ENCODE measurements around the gene APOC4.
"Not testable (repeated sequence)": the region's sequence is repeated elsewhere in the genome, so short reads cannot be mapped to it uniquely, and the experiment has no call there.

The APOC4 gene

DNA sequence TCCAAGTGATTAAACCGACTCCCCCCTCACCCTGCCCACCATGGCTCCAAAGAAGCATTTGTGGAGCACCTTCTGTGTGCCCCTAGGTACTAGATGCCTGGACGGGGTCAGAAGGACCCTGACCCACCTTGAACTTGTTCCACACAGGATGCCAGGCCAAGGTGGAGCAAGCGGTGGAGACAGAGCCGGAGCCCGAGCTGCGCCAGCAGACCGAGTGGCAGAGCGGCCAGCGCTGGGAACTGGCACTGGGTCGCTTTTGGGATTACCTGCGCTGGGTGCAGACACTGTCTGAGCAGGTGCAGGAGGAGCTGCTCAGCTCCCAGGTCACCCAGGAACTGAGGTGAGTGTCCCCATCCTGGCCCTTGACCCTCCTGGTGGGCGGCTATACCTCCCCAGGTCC is 34.4 kb upstream of the APOC4 start:
- no peak for TF ChIP-seq JUND (IDR thresholded peaks at IDR 0.05; ENCODE audit: low read depth)
- in situ Hi-C loops (cut with HindIII; ENCODE audit: low pct_unique_long_range_greater_than_20kb, low sequenced_read_pairs): no loop called here
- DNase-seq (ENCODE audit: low read depth in 1 of 2, low spot score in 1 of 2): no peak

DNA sequence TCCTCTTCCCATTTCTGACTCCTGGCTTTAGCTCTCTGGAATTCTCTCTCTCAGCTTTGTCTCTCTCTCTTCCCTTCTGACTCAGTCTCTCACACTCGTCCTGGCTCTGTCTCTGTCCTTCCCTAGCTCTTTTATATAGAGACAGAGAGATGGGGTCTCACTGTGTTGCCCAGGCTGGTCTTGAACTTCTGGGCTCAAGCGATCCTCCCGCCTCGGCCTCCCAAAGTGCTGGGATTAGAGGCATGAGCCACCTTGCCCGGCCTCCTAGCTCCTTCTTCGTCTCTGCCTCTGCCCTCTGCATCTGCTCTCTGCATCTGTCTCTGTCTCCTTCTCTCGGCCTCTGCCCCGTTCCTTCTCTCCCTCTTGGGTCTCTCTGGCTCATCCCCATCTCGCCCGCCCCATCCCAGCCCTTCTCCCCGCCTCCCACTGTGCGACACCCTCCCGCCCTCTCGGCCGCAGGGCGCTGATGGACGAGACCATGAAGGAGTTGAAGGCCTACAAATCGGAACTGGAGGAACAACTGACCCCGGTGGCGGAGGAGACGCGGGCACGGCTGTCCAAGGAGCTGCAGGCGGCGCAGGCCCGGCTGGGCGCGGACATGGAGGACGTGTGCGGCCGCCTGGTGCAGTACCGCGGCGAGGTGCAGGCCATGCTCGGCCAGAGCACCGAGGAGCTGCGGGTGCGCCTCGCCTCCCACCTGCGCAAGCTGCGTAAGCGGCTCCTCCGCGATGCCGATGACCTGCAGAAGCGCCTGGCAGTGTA is 33.8 kb upstream of the APOC4 start:
- no peak for TF ChIP-seq JUND (IDR thresholded peaks at IDR 0.05; ENCODE audit: low read depth)
- in situ Hi-C loops (cut with HindIII; ENCODE audit: low pct_unique_long_range_greater_than_20kb, low sequenced_read_pairs): no loop called here
- DNase-seq (ENCODE audit: low read depth in 1 of 2, low spot score in 1 of 2): no peak

DNA sequence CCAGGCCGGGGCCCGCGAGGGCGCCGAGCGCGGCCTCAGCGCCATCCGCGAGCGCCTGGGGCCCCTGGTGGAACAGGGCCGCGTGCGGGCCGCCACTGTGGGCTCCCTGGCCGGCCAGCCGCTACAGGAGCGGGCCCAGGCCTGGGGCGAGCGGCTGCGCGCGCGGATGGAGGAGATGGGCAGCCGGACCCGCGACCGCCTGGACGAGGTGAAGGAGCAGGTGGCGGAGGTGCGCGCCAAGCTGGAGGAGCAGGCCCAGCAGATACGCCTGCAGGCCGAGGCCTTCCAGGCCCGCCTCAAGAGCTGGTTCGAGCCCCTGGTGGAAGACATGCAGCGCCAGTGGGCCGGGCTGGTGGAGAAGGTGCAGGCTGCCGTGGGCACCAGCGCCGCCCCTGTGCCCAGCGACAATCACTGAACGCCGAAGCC is 33.2 kb upstream of the APOC4 start:
- in situ Hi-C loops (cut with HindIII; ENCODE audit: low pct_unique_long_range_greater_than_20kb, low sequenced_read_pairs): no loop called here
- TF ChIP-seq JUND (IDR thresholded peaks at IDR 0.05; ENCODE audit: low read depth): no peak
- DNase-seq (ENCODE audit: low read depth in 1 of 2, low spot score in 1 of 2): no peak

DNA sequence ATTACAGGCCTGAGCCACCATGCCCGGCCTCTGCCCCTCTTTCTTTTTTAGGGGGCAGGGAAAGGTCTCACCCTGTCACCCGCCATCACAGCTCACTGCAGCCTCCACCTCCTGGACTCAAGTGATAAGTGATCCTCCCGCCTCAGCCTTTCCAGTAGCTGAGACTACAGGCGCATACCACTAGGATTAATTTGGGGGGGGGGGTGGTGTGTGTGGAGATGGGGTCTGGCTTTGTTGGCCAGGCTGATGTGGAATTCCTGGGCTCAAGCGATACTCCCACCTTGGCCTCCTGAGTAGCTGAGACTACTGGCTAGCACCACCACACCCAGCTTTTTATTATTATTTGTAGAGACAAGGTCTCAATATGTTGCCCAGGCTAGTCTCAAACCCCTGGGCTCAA is 32.3 kb upstream of the APOC4 start:
- in situ Hi-C loops (cut with HindIII; ENCODE audit: low pct_unique_long_range_greater_than_20kb, low sequenced_read_pairs): no loop called here
- no peak for TF ChIP-seq JUND (IDR thresholded peaks at IDR 0.05; ENCODE audit: low read depth)
- DNase-seq (ENCODE audit: low read depth in 1 of 2, low spot score in 1 of 2): no peak

DNA sequence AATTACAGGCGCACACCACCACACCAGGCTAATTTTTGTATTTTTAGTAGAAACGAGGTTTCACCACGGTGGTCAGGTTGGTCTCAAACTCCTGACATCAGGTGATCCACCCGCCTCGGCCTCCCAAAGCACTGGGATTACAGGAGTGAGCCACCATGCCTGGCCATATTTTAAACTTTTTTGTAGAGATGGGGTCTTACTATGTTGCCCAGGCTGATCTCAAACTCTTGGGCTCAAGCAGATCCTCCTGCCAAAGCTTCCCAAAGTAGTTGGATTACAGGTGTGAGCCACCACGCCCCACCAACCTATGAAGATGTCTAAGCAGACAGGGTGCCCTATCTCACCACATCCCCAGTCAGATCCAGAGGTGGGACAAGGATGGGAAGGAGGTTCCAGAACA is 30.1 kb upstream of the APOC4 start:
- DNase-seq (ENCODE audit: low read depth in 1 of 2, low spot score in 1 of 2); in situ Hi-C loops (cut with HindIII; ENCODE audit: low pct_unique_long_range_greater_than_20kb, low sequenced_read_pairs): not testable (repeated sequence)

DNA sequence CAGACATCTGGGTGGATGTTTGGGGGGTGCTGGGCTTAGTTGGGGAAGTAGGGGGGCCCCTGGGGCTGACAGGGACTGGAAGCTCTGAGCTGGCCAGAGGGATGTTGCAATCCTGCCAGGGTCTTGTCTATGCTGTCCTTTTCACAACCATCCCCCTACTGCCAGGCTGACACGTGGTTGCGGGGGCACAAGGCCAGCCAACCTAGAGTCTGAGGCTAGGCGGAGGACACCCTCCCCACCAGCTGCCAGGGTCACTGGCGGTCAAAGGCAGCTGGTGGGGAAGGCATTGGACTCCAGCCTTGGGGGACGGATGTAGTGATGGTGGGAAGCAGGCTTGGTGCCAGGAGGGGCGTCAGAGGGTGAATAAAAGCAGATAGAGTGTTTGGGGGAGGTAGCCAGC is 29.2 kb upstream of the APOC4 start:
- in situ Hi-C loops (cut with HindIII; ENCODE audit: low pct_unique_long_range_greater_than_20kb, low sequenced_read_pairs): no loop called here
- no peak for TF ChIP-seq JUND (IDR thresholded peaks at IDR 0.05; ENCODE audit: low read depth)
- DNase-seq (ENCODE audit: low read depth in 1 of 2, low spot score in 1 of 2): no peak

DNA sequence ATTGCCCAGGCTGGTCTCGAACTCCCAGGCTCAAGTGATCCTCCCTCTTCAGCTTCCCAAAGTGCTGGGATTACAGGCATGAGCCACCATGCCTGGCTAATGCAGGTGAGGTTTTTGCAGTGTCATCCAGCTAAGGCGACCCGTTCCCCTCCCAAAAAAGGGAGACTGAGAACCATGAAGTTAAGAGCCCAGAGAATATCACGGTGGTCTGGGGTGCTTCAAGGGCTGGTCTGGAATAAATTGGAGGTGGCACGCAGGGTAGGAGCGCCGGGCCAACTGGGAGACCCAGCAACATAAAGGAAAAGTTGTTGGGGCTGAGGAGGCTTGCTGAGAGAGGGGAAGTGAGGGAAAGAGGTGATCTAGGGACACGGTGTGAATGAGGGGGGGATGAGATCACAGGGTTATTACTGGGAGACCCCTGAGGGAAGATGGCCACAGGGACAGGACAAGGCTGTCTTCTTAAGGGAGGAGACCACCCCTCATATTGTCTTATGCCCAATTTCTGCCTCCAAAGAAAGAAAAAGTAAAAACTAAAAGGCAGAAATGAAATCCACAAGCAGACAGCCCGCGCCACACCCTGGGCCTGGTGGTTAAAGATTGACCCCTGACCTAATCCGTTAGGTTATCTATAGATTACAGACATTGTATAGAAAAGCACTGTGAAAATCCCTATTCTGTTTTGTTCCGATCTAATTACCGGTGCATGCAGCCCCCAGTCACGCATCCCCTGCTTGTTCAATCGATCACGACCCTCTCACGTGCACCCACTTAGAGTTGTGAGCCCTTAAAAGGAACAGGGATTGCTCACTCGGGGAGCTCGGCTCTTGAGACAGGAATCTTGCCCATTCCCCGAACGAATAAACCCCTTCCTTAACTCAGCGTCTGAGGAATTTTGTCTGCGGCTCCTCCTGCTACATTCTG is 28.3 kb upstream of the APOC4 start:
- DNase-seq (ENCODE audit: low read depth in 1 of 2, low spot score in 1 of 2); in situ Hi-C loops (cut with HindIII; ENCODE audit: low pct_unique_long_range_greater_than_20kb, low sequenced_read_pairs): not testable (repeated sequence)

DNA sequence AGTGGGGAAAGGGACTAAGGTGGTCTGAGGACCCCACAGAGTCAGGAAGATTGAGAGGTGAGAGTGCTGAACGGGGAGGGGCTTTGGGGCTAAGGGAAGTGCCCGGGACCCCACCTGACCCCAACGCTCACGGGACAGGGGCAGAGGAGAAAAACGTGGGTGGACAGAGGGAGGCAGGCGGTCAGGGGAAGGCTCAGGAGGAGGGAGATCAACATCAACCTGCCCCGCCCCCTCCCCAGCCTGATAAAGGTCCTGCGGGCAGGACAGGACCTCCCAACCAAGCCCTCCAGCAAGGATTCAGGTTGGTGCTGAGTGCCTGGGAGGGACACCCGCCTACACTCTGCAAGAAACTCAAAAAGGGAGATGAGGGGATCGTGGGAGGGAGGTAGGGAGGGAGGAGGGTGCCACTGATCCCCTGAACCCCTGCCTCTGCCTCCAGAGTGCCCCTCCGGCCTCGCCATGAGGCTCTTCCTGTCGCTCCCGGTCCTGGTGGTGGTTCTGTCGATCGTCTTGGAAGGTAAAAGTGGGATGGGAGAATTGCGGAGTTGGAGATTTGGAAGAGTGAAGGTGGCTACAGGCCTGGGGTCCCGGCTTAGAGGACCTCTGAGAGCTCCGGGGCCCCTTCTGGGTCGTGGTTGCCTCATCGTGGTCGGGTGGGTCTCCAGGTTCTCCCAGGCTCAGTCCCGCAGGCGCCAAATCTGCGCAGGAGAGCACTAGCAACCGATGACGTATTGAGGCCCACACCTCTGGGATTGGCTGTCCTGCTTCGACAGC is 27.4 kb upstream of the APOC4 start, which contains the start of gene APOC1:
TSS of gene APOC1 (plus strand) at position 176 of the 774 bp plus-strand sequence. CDS start at position 460, 284 bp downstream.
- DNase-seq (ENCODE audit: low read depth in 1 of 2, low spot score in 1 of 2): peak; percentile 84
- in situ Hi-C loops (cut with HindIII; ENCODE audit: low pct_unique_long_range_greater_than_20kb, low sequenced_read_pairs): not testable (repeated sequence)

DNA sequence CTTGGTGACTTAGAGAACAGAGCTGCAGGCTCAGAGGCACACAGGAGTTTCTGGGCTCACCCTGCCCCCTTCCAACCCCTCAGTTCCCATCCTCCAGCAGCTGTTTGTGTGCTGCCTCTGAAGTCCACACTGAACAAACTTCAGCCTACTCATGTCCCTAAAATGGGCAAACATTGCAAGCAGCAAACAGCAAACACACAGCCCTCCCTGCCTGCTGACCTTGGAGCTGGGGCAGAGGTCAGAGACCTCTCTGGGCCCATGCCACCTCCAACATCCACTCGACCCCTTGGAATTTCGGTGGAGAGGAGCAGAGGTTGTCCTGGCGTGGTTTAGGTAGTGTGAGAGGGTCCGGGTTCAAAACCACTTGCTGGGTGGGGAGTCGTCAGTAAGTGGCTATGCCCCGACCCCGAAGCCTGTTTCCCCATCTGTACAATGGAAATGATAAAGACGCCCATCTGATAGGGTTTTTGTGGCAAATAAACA is 17.8 kb upstream of the APOC4 start:
- no peak for DNase-seq (ENCODE audit: low read depth in 1 of 2, low spot score in 1 of 2)
- TF ChIP-seq JUND (IDR thresholded peaks at IDR 0.05; ENCODE audit: low read depth): no peak
- in situ Hi-C loops (cut with HindIII; ENCODE audit: low pct_unique_long_range_greater_than_20kb, low sequenced_read_pairs): no loop called here

DNA sequence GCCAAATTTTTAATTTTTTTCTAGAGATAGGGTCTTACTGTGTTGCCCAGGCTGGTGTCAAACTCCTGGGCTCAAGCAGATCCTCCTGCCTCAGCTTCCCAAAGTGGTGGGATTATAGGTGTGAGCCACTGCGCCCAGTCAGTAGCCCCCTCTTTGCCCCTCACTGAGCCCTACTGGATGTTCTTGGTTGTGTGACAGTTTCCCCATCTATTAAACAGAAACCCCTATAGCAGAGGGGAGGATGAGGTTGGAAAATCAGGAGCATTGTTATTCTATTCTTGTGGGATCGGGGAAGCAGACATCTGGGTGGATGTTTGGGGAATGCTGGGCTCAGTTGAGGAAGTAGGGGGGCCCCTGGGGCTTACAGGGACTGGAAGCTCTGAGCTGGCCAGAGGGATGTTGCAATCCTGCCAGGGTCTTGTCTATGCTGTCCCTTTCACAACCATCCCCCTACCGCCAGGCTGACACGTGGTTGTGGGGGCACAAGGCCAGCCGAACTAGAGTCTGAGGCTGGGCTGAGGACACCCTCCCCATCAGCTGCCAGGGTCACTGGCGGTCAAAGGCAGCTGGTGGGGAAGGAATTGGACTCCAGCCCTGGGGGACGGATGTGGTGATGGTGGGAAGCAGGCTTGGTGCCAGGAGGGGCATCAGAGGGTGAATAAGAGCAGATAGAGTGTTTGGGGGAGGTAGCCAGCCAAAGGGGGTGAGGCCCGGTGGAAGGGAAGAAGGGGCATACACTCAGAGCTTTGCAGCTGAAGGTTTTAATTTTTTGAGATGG is 16.7 kb upstream of the APOC4 start:
- in situ Hi-C loops (cut with HindIII; ENCODE audit: low pct_unique_long_range_greater_than_20kb, low sequenced_read_pairs): no loop called here
- TF ChIP-seq JUND (IDR thresholded peaks at IDR 0.05; ENCODE audit: low read depth): no peak
- DNase-seq (ENCODE audit: low read depth in 1 of 2, low spot score in 1 of 2): no peak

DNA sequence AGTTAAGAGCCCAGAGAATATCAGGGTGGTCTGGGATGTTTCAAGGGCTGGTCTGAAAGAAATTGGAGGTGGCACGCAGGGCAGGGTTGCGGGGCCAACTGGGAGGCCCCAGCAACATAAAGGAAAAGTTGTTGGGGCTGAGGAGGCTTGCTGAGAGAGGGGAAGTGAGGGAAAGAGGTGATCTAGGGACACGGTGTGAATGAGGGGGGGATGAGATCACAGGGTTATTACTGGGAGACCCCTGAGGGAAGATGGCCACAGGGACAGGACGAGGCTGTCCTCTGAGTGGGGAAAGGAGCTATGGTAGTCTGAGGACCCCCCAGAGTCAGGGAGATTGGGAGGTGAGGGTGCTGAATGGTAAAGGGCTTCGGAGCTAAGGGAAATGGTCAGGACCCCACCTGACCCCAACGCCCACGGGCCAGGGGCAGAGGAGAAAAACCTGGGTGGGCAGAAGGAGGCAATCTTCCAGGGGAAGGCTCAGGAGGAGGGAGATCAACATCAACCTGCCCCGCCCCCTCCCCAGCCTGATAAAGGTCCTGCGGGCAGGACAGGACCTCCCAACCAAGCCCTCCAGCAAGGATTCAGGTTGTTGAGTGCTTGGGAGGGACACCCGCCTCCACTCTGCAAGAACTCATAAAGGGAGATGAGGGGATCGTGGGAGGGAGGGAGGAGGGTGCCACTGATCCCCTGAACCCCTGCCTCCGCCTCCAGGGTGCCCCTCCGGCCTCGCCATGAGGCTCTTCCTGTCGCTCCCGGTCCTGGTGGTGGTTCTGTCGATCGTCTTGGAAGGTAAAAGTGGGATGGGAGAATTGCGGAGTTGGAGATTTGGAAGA is 15.6 kb upstream of the APOC4 start:
- in situ Hi-C loops (cut with HindIII; ENCODE audit: low pct_unique_long_range_greater_than_20kb, low sequenced_read_pairs); DNase-seq (ENCODE audit: low read depth in 1 of 2, low spot score in 1 of 2): not testable (repeated sequence)

Measured in T47D (cell line).